Neural cell (in vitro differentiated cells): ENCODE results near the gene C7. TPM values are rescaled to one million over a fixed set of nuclear protein-coding genes. Genes with fewer than 3 reads are reported as not detected.

Experiments used
- H2AFZ ChIP-seq: fragments of 200-600, 300-800 bp; sonication (generic), shearing (Covaris generic); 2 replicates; pipeline ENCODE4 v1.6.0; 2014; ENCODE audit warnings: low read depth, mild to moderate bottlenecking, antibody characterized with exemption, low read length, moderate library complexity
- H3F3A ChIP-seq: fragments of 200-600 bp; shearing (Covaris generic); 2 replicates; pipeline ENCODE4 v1.6.1; 2016; ENCODE audit warnings: mild to moderate bottlenecking, moderate library complexity, mixed read lengths, antibody characterized with exemption, low read length; ENCODE audit not compliant: insufficient read depth, poor library complexity, severe bottlenecking
- H3K27ac ChIP-seq: fragments of 200-600, 300-800 bp; sonication (generic), shearing (Covaris generic); 2 replicates; pipeline ENCODE4 v1.5.1; 2014; ENCODE audit warnings: mild to moderate bottlenecking, low read length, moderate library complexity
- H3K27me3 ChIP-seq: fragments of 300-800, 200-600 bp; sonication (generic), shearing (Covaris generic); 2 replicates; pipeline ENCODE4 v1.6.0; 2014; ENCODE audit warnings: mild to moderate bottlenecking, low read depth, low read length, moderate library complexity; ENCODE audit not compliant: insufficient read depth
- H3K36me3 ChIP-seq: fragments of 300-800, 200-600 bp; sonication (generic), shearing (Covaris generic); 2 replicates; pipeline ENCODE4 v1.5.1; 2014; ENCODE audit warnings: mild to moderate bottlenecking, antibody characterized with exemption, low read length, moderate library complexity; ENCODE audit not compliant: insufficient read depth
- H3K4me2 ChIP-seq: fragments of 300-800, 200-600 bp; sonication (generic), shearing (Covaris generic); 2 replicates; pipeline ENCODE4 v1.6.0; 2014; ENCODE audit warnings: mild to moderate bottlenecking, low read length
- H3K4me3 ChIP-seq: fragments of 300-800, 200-600 bp; sonication (generic), shearing (Covaris generic); 2 replicates; pipeline ENCODE4 v1.5.1; 2014; ENCODE audit warnings: mild to moderate bottlenecking, low read length, moderate library complexity
- H3K79me2 ChIP-seq: fragments of 200-600 bp; shearing (Covaris generic); replicated peaks from 2 replicates; pipeline ENCODE4 v1.6.0; 2014; ENCODE audit warnings: mild to moderate bottlenecking, low read length, moderate library complexity; ENCODE audit not compliant: insufficient read depth
- H3K9ac ChIP-seq: fragments of 300-800, 200-600 bp; sonication (generic), shearing (Covaris generic); 2 replicates; pipeline ENCODE4 v1.6.1; 2016; ENCODE audit warnings: mild to moderate bottlenecking, low read length, mixed read lengths
- H3K9me2 ChIP-seq: fragments of 200-600 bp; shearing (Covaris generic); 2 replicates; pipeline ENCODE4 v1.6.1; 2016; ENCODE audit warnings: mild to moderate bottlenecking, low read length, mixed read lengths; ENCODE audit not compliant: insufficient read depth
- H3K9me3 ChIP-seq: fragments of 200-600, 300-800 bp; sonication (generic), shearing (Covaris generic); 2 replicates; pipeline ENCODE4 v1.6.1; 2016; ENCODE audit warnings: mild to moderate bottlenecking, mixed run types, low read length, moderate library complexity, mixed read lengths
- H4K20me1 ChIP-seq: fragments of 200-600 bp; shearing (Covaris generic); 2 replicates; pipeline ENCODE4 v1.6.1; 2016; ENCODE audit warnings: mild to moderate bottlenecking, mixed run types; ENCODE audit not compliant: insufficient read depth
- CTCF ChIP-seq: fragments of 450-650 bp; IDR thresholded peaks from 2 replicates; pipeline ENCODE4 v1.5.1; 2014; ENCODE audit warnings: antibody characterized with exemption, mild to moderate bottlenecking, moderate library complexity; ENCODE audit not compliant: poor library complexity, severe bottlenecking
- EP300 ChIP-seq: fragments of 450-650 bp; conservative IDR thresholded peaks from 2 replicates; pipeline ENCODE4 v1.6.1; 2014; ENCODE audit warnings: antibody characterized with exemption, mild to moderate bottlenecking, moderate library complexity; ENCODE audit not compliant: poor library complexity, severe bottlenecking
- EZH2 ChIP-seq: fragments of 200-600, 300-800 bp; shearing (Covaris generic), sonication (generic); IDR thresholded peaks from 2 replicates; pipeline ENCODE4 v1.6.1; 2014; ENCODE audit warnings: antibody characterized with exemption, low read length, borderline replicate concordance, mild to moderate bottlenecking; ENCODE audit not compliant: insufficient read depth, poor library complexity, severe bottlenecking
- MXI1 ChIP-seq: fragments of 450-650 bp; conservative IDR thresholded peaks from 2 replicates; pipeline ENCODE4 v1.6.1; 2014; ENCODE audit warnings: antibody characterized with exemption, mild to moderate bottlenecking; ENCODE audit not compliant: poor library complexity, severe bottlenecking
- POLR2AphosphoS5 ChIP-seq: IDR thresholded peaks from 2 replicates; pipeline ENCODE4 v1.6.1; 2012
- RAD21 ChIP-seq: fragments of 450-650 bp; conservative IDR thresholded peaks from 2 replicates; pipeline ENCODE4 v1.6.1; 2014; ENCODE audit warnings: antibody characterized with exemption, mild to moderate bottlenecking, moderate library complexity
- REST ChIP-seq: IDR thresholded peaks from 2 replicates; pipeline ENCODE4 v1.6.1; 2012; ENCODE audit warnings: borderline replicate concordance
- SMC3 ChIP-seq: fragments of 450-650 bp; conservative IDR thresholded peaks from 2 replicates; pipeline ENCODE4 v1.6.1; 2014; ENCODE audit warnings: antibody characterized with exemption, mild to moderate bottlenecking, moderate library complexity; ENCODE audit not compliant: poor library complexity
- TAF1 ChIP-seq: IDR thresholded peaks from 2 replicates; pipeline ENCODE4 v1.6.1; 2012; ENCODE audit warnings: low read depth
- polyA plus RNA-seq: library from polyadenylated mRNA; depleted of rRNA; stranded (reverse); fragments of >200 nt; gene quantifications from 2 replicates; pipeline ENCODE4 v1.2.3, GENCODE V29; 2014

The C7 gene
- polyA plus RNA-seq, 1 donor from 2014 or later: not detected

- Histone ChIP-seq H3F3A (peaks cover 6% of the 10 kb centered on the region), H3K4me2 (no peak overlapping the region), H3K4me3 (no peak overlapping the region), H3K9me2 (no peaks in the 10 kb centered on the region), H3K9me3 (no peaks in the 10 kb centered on the region), H3K27ac (no peak overlapping the region), H3K79me2 (no peaks in the 10 kb centered on the region), H4K20me1 (no peaks in the 10 kb centered on the region), H3K36me3 (no peaks in the 10 kb centered on the region), H2AFZ (no peak overlapping the region), H3K9ac (no peak overlapping the region), H3K27me3 (no peaks in the 10 kb centered on the region)
- no peak for TF ChIP-seq TAF1
- TF ChIP-seq REST: no peak
- no peak for TF ChIP-seq EP300
- TF ChIP-seq RAD21: no peak
- no peak for TF ChIP-seq EZH2
- TF ChIP-seq CTCF: no peak
- no peak for TF ChIP-seq MXI1
- TF ChIP-seq POLR2AphosphoS5: no peak
- no peak for TF ChIP-seq SMC3
Measured at GRCh38 chr5:40988746-40989510, 79.6 kb downstream of the C7 start.

GRCh38 chr5:40991168-40991980, 82.1 kb downstream of the C7 start:
- H3K9ac ChIP-seq: no peak overlapping the region
- H3K27ac ChIP-seq: no peak overlapping the region
- no peaks in the 10 kb centered on the region for H3F3A ChIP-seq
- no peaks in the 10 kb centered on the region for H3K9me2 ChIP-seq
- no peaks in the 10 kb centered on the region for H3K9me3 ChIP-seq
- TF ChIP-seq POLR2AphosphoS5 (no peak), REST (no peak), EZH2 (no peak), EP300 (no peak), RAD21 (no peak), SMC3 (no peak), TAF1 (no peak), MXI1 (no peak), CTCF (no peak)
- no peaks in the 10 kb centered on the region for H3K27me3 ChIP-seq
- H3K79me2 ChIP-seq: no peaks in the 10 kb centered on the region
- no peaks in the 10 kb centered on the region for H3K36me3 ChIP-seq
- H2AFZ ChIP-seq: no peak overlapping the region
- H4K20me1 ChIP-seq: no peaks in the 10 kb centered on the region
- no peak overlapping the region for H3K4me2 ChIP-seq
- H3K4me3 ChIP-seq: no peak overlapping the region
